Retina (tissue), 1 donor: ENCODE results near the gene TGIF2.
"Not testable (repeated sequence)": the region's sequence is repeated elsewhere in the genome, so short reads cannot be mapped to it uniquely, and the experiment has no call there.

Experiments used
- DNase-seq: peaks from one replicate; pipeline ENCODE4 v3.0.0-alpha.2; 2016

TGIF2 gene

DNA sequence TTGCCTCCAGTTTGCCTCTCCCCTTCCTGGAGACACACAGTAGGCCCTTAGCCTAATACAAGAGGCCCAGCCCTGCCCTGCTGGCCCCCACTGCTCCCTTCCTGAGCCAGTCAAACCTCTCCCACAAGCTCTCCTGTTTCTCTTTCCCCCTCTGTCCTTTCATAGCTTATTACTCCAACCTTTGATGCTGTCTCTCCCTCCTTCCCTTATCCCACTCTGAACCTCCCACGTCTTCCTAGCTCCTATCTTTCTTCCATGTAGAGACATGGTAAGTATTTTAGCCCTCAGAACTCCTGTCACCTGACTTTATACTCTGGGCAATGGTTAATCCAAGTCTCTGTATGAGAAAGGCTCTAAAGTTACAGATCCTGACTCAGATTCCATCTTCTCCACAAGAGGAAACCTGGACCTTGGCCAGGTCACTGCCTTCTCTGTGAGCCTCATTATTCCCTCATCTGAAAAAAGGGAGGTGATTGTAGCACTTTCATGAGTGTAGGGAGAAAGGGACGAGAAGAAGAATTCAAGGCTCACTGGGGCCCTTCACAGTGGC, 6.7 kb downstream of the TGIF2 start:
- DNase-seq, result no peak

DNA sequence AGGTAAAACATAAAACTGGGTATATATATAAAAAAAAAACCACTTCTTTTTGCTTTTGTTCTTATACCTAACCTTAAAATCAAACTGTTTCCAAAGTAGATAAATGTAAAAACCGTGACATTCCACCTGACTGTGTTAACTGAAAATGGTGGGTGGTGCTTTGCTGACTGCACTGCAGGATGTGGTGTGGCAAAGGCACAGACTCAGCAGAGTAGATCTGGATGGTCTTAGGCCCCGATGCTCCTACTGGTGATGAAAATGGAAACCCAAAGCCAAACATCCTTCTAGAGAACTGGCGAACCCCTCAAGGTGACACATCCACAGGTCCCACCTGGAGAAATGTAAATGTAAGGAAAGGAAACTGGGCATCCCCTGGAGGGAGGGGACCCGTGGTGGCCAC, 8.9 kb downstream of the TGIF2 start:
- no peak for DNase-seq

DNA sequence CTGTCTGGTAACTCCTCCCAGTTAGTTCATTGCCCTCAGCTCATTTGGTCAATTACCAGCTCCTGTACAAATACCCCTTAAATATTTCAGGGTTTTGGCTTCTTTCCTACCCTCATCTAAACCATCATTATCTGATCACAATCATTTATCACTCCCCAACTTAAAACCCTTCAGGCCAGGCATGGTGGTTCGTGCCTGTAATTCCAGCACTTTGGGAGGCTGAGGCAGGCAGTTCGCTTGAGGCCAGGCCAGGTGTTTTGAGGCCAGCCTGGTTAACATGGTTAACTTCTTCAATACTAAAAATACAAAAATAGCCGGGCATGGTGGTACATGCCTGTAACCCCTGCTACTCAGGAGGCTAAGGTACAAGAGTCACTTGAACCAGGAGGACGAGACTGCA, 9.4 kb downstream of the TGIF2 start:
- DNase-seq, result no peak

DNA sequence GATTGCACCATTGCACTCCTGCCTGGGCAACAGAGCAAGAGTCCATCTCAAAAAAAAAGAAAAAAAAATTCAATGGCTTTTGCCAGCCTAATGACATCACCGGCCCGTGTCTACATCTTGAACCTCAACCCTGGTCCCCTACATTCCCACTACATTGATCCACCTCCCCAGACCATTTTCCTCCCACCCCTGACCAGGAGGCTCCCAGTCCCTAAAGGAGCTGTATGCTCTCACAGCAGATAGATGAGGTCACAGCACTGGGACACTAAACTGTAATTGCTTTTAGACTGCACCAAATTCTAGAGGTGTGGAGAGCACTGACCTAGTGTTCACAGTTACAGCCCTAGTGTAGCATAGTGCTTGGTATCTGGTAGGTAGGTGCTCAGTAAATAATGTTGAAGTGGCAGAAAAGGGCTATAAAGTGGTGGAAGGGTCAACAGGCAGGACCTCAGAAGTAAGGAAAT, 10.7 kb downstream of the TGIF2 start:
- no peak for DNase-seq

DNA sequence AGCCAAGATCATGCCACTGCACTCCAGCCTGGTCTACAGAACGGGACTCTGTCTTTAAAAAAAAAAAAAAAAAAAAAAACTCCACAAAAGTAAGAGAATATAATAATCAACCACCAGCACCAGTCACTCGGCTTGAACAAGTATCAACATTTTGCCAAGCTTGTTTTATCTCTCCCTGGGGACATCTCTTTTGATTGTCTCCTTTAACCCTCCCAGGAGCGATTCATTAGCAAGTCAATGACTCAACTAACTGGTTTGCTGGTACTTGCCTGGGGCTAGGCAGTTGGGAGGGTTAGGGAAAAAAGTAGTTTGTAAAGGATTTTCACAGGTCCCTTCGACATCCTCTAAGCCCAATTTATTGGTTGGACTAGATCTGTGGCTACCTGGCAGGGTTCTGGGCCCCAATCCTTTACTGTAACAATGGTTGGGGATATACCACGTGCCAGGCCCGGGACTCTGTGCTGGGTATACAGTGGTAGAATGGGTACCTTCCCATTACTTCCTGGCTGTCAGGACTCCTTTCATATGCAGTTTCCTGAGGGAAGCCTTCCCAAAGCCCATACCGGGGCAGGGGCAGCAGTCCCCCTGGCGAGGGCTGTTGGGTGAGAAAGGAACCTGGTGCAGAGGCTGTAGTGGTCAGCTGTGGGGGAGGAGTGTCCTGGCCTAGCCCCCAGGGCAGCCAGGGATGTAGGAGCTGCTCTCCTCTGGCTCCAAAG, 12.2 kb downstream of the TGIF2 start:
- no peak for DNase-seq

DNA sequence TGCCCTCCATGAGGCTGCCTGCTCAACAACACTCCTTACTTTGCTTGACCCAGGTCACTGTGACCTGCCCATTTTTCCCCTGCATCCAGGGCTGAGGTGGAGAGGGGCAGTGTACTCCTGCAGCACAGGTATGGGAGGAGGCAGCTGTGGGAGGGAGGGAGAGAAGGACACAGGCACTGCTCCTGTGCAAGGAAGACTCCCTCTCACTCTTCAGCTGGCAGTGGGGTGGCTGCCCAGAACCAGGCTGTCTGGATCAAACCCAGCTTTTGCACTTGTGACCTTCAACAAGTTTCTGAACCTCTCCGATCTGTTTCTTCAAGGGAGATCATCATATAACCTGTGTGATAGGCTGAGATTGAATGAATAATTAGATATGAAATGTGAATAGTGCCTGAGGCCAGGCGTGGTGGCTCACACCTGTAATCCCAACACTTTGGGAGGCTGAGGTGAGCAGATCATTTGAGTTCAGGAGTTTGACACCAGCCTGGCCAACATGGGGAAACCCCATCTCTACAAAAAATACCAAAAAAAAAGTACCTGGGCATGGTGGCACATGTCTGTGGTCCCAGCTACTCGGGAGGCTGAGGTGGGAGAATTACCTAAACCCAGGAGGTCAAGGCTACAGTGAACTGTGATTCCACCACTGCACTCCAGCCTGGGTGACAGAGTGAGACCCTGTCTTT, 14.1 kb downstream of the TGIF2 start:
- DNase-seq, result no peak

GRCh38 chr20:36591281-36591680, 17.9 kb downstream of the TGIF2 start:
- DNase-seq, result no peak

DNA sequence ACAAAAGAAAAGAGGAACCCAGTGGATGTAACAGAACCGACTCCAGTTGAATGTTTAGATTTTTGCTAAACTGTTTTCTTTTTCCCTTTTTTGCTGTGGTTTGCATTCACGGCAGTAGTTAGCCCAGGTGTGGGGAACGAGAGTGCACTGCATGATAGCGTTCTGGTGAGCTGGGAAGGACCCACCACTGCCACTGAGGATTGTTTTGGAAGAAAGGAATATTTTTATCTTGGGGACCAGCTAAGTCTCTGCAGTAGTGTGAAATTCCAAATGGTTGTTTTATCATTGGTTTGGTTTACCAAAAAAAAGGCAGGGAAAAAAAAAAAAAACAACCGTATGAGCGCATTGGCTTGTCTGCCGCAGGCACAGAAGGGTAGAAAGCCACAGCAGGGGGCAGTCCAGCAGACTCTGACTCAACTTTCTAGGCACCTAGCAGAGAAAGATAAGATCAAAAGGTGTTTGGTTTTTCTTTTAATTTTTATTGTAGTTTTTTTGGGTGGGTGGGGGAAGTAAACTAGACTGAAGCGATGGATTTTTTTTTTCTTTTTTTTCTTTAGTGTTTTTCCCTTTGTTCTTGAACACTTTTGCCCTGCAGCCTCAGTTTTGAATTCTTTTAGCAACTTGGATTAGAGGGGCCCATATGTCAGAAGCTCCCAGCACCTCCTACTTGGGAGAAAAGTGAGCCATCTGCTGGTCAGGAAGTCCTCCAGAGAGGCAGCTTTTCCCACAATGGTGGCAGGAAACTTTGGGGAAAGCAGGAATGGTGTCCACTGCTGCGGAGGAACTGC, 18.7 kb downstream of the TGIF2 start:
- peak; percentile 29 for DNase-seq

GRCh38 chr20:36593347-36593929, 20.0 kb downstream of the TGIF2 start:
- no peak for DNase-seq

DNA sequence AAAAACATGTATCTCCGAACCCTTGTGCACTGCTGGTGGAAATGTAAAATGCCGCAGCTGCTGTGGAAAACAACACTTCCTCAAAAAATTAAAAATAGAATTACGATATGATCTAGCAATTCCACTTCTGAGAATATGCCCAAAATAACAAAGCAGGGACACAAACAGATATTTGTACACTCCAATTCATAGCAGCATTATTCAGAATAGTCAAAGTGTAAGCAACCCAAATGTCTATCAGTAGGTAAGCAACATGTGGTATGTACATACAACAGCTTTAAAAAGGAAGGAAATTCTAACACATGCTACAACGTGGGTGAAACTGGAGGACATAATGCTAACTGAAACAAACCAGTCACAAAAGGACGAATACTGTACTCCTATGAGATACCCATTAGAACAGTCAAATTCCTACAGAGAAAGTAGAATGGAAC, 26.5 kb downstream of the TGIF2 start:
- no peak for DNase-seq

DNA sequence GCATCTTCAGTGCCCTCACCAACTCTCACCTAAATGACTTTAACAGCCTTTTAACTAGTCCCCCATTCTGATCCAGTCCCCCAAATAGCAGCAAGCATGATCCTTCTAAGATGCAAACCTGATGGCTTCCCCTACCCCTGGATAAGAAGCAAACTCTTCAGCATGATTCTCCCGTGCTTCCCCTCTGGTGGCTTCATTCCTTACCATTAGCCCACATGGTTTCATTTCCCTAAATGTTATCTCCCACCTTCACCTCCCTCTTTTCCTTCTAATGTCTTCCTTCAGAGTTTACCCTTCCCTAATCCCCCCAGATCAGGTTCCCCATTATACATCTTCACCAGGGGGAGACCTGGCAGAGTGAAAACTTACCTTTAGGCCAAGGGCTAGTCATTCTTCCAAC, 28.1 kb downstream of the TGIF2 start:
- DNase-seq, result no peak

GRCh38 chr20:36604952-36605398, 31.6 kb downstream of the TGIF2 start:
- no peak for DNase-seq

DNA sequence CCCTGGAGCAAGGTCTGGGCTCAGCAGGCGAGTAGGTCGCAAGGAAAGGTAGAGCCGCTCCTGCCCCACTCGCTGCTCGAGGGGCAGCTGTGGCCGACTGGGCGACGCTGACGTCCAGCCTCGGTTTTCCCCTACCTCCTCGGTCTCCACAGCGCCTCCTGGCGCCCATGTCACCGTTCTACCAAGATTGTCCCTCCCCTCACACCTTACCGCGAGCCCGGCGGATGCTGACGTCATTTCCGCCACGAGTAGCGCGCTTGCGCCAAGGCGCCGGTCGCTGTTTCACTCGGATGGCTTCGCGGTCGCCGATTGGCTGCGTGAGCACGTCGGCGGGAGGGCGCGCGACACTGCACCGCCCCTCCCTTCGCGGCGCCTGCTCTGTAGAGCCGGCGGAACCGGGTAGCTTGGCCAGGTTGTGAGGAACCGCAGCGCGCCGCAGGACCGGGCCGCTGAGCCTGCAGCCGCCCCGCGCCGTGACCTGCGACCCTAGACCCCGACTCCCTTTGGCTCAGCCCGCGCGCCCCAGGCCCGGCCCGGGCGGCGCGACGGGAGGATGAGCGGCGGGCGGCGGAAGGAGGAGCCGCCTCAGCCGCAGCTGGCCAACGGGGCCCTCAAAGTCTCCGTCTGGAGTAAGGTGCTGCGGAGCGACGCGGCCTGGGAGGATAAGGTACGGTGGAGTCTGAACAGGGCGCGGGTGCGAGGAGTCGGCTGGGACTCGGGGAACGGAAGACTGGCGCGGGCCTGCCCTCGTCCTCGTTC, 32.2 kb downstream of the TGIF2 start, which contains the start of gene RAB5IF:
Gene RAB5IF, plus strand, starts transcription at position 381 of the 759 bp plus-strand sequence. Its CDS starts 173 bp downstream, at position 554.
- DNase-seq, result peak; percentile 100

- no peak for DNase-seq
Observed at GRCh38 chr20:36606158-36607066, 33.0 kb downstream of the TGIF2 start.

- DNase-seq, result no peak
Observed at GRCh38 chr20:36607586-36608387, 34.4 kb downstream of the TGIF2 start.

- not testable (repeated sequence) for DNase-seq
Observed at GRCh38 chr20:36608388-36608728, 35.0 kb downstream of the TGIF2 start.

DNA sequence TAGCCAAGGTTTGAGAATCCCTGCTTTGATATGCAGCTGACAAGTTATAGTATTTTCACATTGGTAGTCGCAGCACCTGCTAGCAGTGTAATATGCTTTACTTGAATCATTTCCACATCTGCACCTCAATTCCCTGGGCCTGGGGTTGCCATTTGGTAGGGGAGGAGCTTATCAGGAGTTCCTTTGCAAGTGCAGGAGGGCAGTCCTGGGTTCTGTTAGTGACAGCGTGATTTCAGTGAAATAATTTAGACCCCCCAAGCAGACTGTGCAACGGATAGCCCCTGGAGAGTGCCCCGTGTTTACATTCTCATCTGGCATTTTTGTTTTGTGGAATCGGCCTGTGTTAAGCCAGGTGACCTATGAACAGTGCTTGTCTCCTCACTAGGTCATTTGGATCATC, 38.2 kb downstream of the TGIF2 start:
- no peak for DNase-seq

DNA sequence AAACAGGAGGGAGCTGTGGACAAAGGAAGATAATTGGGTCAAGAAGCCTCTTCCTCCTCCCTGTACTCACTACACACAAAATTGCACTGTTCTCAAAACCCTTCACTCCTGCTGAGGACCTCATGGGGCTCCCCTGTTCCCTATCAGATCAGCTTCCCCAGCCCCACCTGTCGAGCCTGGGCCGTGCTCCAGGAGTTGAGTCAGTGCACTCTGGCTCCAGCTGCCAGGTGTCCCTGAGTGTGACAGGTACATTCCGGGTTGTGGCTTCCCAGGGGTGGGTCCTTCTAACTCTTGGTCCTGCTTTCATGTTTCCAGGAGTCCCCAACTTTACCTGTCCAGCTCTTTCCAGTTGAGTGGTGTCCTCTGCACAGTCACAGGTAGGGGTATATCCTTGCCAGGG, 40.6 kb downstream of the TGIF2 start:
- DNase-seq, result no peak

- DNase-seq, result no peak
Observed at GRCh38 chr20:36614781-36615557, 41.6 kb downstream of the TGIF2 start.
